Measurements from ENCODE around the gene KCNG2. TPM values are rescaled to one million over a fixed set of nuclear protein-coding genes. Genes with fewer than 3 reads are reported as not detected.

Gene KCNG2
- total RNA-seq, 2 donors from 2014 or later = not detected

DNA sequence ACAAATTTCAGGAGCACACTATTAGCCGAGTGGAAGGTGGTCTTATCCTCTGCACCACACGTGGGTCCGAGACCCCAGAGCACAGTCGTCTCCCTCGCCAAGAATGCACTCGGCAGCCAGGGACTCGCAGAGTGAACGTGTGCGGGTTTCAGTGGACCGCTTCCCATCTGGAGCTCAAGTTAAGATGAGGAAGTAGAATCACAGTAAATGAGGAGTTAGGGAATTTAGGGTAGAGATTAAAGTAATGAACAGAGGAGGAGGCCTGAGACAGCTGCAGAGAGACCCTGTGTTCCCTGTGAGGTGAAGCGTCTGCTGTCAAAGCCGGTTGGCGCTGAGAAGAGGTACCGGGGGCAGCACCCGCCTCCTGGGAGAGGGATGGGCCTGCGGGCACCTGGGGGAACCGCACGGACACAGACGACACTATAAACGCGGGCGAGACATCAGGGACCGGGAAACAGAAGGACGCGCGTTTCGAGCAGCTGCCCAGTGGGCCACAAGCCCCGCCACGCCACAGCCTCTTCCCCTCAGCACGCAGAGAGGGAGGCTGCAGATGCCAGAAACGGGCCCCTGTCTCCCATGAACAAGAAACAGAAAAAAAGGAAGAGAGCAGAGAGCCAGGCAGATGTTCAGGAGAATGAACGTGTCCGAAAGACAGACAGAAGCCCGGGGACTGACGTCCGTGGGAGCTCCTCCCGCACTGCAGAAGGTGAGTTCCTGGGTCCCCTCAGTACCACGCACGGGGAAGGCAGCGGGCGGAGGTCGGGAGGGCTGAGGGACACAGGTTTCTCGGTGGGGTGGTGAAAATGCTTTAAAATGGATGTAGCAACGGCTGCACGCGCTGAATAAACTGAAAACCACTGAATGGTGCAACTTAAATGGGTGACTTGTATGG, 5.4 kb upstream of the KCNG2 start:
- no peak for ATAC-seq
- Histone ChIP-seq H3K4me3 (no peak overlapping the region), H3K27me3 (peaks cover 7 to 25% of the 10 kb centered on the region in 2 donors), H3K27ac (peak overlapping the region in 1 of 4 donors; percentile 37), H3K36me3 (replicated peaks in 1 of 2; ENCODE audit: insufficient read depth in 1 of 2, low read depth in 2 of 2) (no peaks in the 10 kb centered on the region), H3K4me1 (peaks cover 24% of the 10 kb centered on the region), H3K9me3 (no peaks in the 10 kb centered on the region)
- WGBS, 2 donors = 71 to 83% methylated on average over 45 to 46 of the region's 46 CpGs
- TF ChIP-seq, protein P1, sequence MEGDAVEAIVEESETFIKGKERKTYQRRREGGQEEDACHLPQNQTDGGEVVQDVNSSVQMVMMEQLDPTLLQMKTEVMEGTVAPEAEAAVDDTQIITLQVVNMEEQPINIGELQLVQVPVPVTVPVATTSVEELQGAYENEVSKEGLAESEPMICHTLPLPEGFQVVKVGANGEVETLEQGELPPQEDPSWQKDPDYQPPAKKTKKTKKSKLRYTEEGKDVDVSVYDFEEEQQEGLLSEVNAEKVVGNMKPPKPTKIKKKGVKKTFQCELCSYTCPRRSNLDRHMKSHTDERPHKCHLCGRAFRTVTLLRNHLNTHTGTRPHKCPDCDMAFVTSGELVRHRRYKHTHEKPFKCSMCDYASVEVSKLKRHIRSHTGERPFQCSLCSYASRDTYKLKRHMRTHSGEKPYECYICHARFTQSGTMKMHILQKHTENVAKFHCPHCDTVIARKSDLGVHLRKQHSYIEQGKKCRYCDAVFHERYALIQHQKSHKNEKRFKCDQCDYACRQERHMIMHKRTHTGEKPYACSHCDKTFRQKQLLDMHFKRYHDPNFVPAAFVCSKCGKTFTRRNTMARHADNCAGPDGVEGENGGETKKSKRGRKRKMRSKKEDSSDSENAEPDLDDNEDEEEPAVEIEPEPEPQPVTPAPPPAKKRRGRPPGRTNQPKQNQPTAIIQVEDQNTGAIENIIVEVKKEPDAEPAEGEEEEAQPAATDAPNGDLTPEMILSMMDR (IDR thresholded peaks at IDR 0.05) = no peak
- TF ChIP-seq POLR2A (IDR thresholded peaks at IDR 0.05) = no peak
- intact Hi-C loops (cut with DNase I) = no loop called here
- no peak for DNase-seq

DNA sequence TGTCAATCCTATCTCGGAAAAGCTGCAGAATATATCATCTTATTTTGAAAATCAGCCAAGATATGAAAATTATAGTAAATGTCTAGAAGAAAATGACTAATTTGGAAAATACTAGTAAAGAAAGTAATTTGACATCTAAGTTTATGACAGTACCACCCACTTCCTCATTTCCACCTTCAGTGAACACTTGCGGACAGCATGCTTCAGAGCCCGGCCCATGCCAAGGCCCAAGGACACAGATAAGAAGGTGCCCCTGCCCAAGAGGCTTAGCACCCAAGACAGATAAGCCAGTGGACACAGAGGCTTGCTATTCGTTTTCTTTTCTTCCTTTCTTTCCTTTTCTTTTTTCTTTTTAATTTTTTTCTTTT, 4.8 kb upstream of the KCNG2 start:
- 33 to 40% methylated on average over 4 of the region's 4 CpGs for WGBS, 2 donors
- TF ChIP-seq POLR2A (IDR thresholded peaks at IDR 0.05) = no peak
- TF ChIP-seq, protein P1 (IDR thresholded peaks at IDR 0.05) = no peak
- Histone ChIP-seq H3K9me3 (no peaks in the 10 kb centered on the region), H3K4me3 (no peak overlapping the region), H3K27me3 (peaks cover 4 to 23% of the 10 kb centered on the region in 2 donors), H3K36me3 (replicated peaks in 1 of 2; ENCODE audit: insufficient read depth in 1 of 2, low read depth in 2 of 2) (no peaks in the 10 kb centered on the region), H3K4me1 (peaks cover 25% of the 10 kb centered on the region), H3K27ac (no peak overlapping the region)
- intact Hi-C loops (cut with DNase I) = no loop called here
- no peak for ATAC-seq
- peak in 1 of 4 donors; percentile 40 for DNase-seq

DNA sequence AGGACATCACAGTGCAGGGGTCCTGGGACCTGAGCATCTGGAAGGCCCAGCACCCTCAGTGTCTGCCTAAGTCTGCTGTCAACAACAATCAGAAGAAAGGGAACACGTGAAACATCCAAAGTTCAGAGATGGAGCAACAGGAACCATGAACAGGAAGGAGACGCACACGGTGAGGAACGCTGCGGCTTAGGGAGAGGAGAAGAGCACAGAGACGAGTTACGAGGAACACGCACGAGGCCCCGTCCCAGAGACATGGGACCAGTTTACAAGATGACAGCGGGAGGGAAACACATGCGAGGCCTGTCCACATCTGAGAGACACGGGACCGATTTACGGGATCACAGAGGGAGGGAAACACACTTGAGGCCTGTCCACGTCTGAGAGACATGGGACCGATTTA, 2.9 kb upstream of the KCNG2 start:
- H3K9me3 ChIP-seq = no peaks in the 10 kb centered on the region
- DNase-seq (peak in 2 of 4 donors; percentile 5 to 39), ATAC-seq (no peak)
- H3K27ac ChIP-seq = no peak overlapping the region
- no peak overlapping the region for H3K4me3 ChIP-seq
- whole genome bisulfite sequencing, 2 donors = 81 to 93% methylated on average over 17 of the region's 17 CpGs
- no peaks in the 10 kb centered on the region for H3K36me3 ChIP-seq (replicated peaks in 1 of 2; ENCODE audit: insufficient read depth in 1 of 2, low read depth in 2 of 2)
- peaks cover 31% of the 10 kb centered on the region for H3K4me1 ChIP-seq
- TF ChIP-seq POLR2A (IDR thresholded peaks at IDR 0.05) = no peak
- TF ChIP-seq, protein P1 (IDR thresholded peaks at IDR 0.05) = no peak
- peaks cover 0 to 19% of the 10 kb centered on the region in 2 donors for H3K27me3 ChIP-seq
- intact Hi-C loops (cut with DNase I) = no loop called here

DNA sequence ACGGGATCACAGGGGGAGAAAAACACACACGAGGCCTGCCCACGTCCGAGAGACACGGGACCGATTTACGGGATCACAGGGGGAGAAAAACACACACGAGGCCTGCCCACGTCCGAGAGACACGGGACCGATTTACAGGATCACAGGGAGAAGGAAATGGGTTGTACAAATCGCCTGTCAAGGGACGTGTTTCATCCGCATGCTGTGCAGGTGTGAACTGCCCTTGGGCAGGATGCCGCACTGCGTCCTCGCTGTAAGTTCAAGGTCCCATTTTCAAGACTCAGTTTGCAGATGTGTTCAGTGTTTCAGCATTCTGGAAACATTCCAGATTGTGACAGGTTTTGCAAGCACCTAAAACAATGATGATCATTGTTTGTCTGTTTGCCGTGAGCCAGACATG, 2.3 kb upstream of the KCNG2 start:
- H3K4me3 ChIP-seq = no peak overlapping the region
- TF ChIP-seq, protein P1 (IDR thresholded peaks at IDR 0.05) = no peak
- no peak for TF ChIP-seq POLR2A (IDR thresholded peaks at IDR 0.05)
- H3K9me3 ChIP-seq = no peaks in the 10 kb centered on the region
- WGBS, 2 donors = 72 to 79% methylated on average over 17 to 19 of the region's 19 CpGs
- ATAC-seq (no peak), DNase-seq (peak in 1 of 4 donors; percentile 0)
- no peak overlapping the region for H3K27ac ChIP-seq
- H3K27me3 ChIP-seq = peaks cover 0 to 19% of the 10 kb centered on the region in 2 donors
- H3K36me3 ChIP-seq (replicated peaks in 1 of 2; ENCODE audit: insufficient read depth in 1 of 2, low read depth in 2 of 2) = no peaks in the 10 kb centered on the region
- intact Hi-C loops (cut with DNase I) = no loop called here
- peaks cover 31% of the 10 kb centered on the region for H3K4me1 ChIP-seq

Measured in body of pancreas (tissue), 4 donors.